ENCODE measurements around the gene LDHAL6B.

Gene LDHAL6B

GRCh38 chr15:59221511-59222505 is 15.2 kb downstream of the LDHAL6B start:
- H3K27ac Mint-ChIP-seq, result no peak overlapping the region
- H3K27me3 Mint-ChIP-seq, result peaks cover 1% of the 10 kb centered on the region
- H3K9me3 Mint-ChIP-seq (ENCODE audit: low read depth), result no peaks in the 10 kb centered on the region
- no peaks in the 10 kb centered on the region for H3K36me3 Mint-ChIP-seq
- H3K4me3 Mint-ChIP-seq, result no peak overlapping the region
- H3K4me1 Mint-ChIP-seq (ENCODE audit: low read depth), result no peaks in the 10 kb centered on the region

- no peaks in the 10 kb centered on the region for H3K36me3 Mint-ChIP-seq
- H3K27ac Mint-ChIP-seq, result no peak overlapping the region
- peaks cover 1% of the 10 kb centered on the region for H3K4me1 Mint-ChIP-seq (ENCODE audit: low read depth)
Observed at GRCh38 chr15:59222906-59223550, 16.4 kb downstream of the LDHAL6B start.

GRCh38 chr15:59223736-59224135 is 17.1 kb downstream of the LDHAL6B start:
- H3K9me3 Mint-ChIP-seq (ENCODE audit: low read depth), result no peaks in the 10 kb centered on the region
- no peaks in the 10 kb centered on the region for H3K36me3 Mint-ChIP-seq

More at GRCh38 chr15:59222906-59223550, 16.4 kb downstream of the LDHAL6B start:
- Mint-ChIP-seq H3K9me3 (ENCODE audit: low read depth) (no peaks in the 10 kb centered on the region), H3K27me3 (peaks cover 1% of the 10 kb centered on the region), H3K4me3 (no peak overlapping the region)

GRCh38 chr15:59224474-59224873 is 17.8 kb downstream of the LDHAL6B start:
- Mint-ChIP-seq H3K27ac (no peak overlapping the region), H3K4me1 (ENCODE audit: low read depth) (peaks cover 1% of the 10 kb centered on the region), H3K27me3 (peaks cover 1% of the 10 kb centered on the region), H3K36me3 (no peaks in the 10 kb centered on the region), H3K4me3 (no peak overlapping the region), H3K9me3 (ENCODE audit: low read depth) (no peaks in the 10 kb centered on the region)

More at GRCh38 chr15:59223736-59224135, 17.1 kb downstream of the LDHAL6B start:
- no peak overlapping the region for H3K4me3 Mint-ChIP-seq
- H3K27ac Mint-ChIP-seq, result no peak overlapping the region
- peaks cover 1% of the 10 kb centered on the region for H3K27me3 Mint-ChIP-seq
- H3K4me1 Mint-ChIP-seq (ENCODE audit: low read depth), result peaks cover 1% of the 10 kb centered on the region

GRCh38 chr15:59227021-59227420 is 20.4 kb downstream of the LDHAL6B start:
- no peak overlapping the region for H3K27ac Mint-ChIP-seq
- no peaks in the 10 kb centered on the region for H3K9me3 Mint-ChIP-seq (ENCODE audit: low read depth)
- H3K4me1 Mint-ChIP-seq (ENCODE audit: low read depth), result peaks cover 1% of the 10 kb centered on the region
- H3K27me3 Mint-ChIP-seq, result peaks cover 1% of the 10 kb centered on the region
- H3K36me3 Mint-ChIP-seq, result no peaks in the 10 kb centered on the region
- no peak overlapping the region for H3K4me3 Mint-ChIP-seq

GRCh38 chr15:59229015-59229414 is 22.4 kb downstream of the LDHAL6B start:
- peaks cover 1% of the 10 kb centered on the region for H3K4me1 Mint-ChIP-seq (ENCODE audit: low read depth)
- peaks cover under 1% of the 10 kb centered on the region for H3K27me3 Mint-ChIP-seq
- no peak overlapping the region for H3K27ac Mint-ChIP-seq
- H3K9me3 Mint-ChIP-seq (ENCODE audit: low read depth), result no peaks in the 10 kb centered on the region
- no peaks in the 10 kb centered on the region for H3K36me3 Mint-ChIP-seq
- no peak overlapping the region for H3K4me3 Mint-ChIP-seq

- Mint-ChIP-seq H3K4me1 (ENCODE audit: low read depth) (peaks cover 1% of the 10 kb centered on the region), H3K36me3 (no peaks in the 10 kb centered on the region), H3K9me3 (ENCODE audit: low read depth) (no peaks in the 10 kb centered on the region), H3K4me3 (no peak overlapping the region), H3K27me3 (no peaks in the 10 kb centered on the region), H3K27ac (no peak overlapping the region)
Observed at GRCh38 chr15:59229453-59229852, 22.8 kb downstream of the LDHAL6B start.

- no peak overlapping the region for H3K27ac Mint-ChIP-seq
- no peaks in the 10 kb centered on the region for H3K36me3 Mint-ChIP-seq
Observed at GRCh38 chr15:59230531-59231055, 23.9 kb downstream of the LDHAL6B start.

GRCh38 chr15:59232476-59232875 is 25.8 kb downstream of the LDHAL6B start:
- Mint-ChIP-seq H3K4me3 (no peak overlapping the region), H3K27ac (no peak overlapping the region), H3K9me3 (ENCODE audit: low read depth) (no peaks in the 10 kb centered on the region), H3K36me3 (peaks cover 2% of the 10 kb centered on the region), H3K27me3 (peaks cover 4% of the 10 kb centered on the region), H3K4me1 (ENCODE audit: low read depth) (no peaks in the 10 kb centered on the region)

More at GRCh38 chr15:59230531-59231055, 23.9 kb downstream of the LDHAL6B start:
- Mint-ChIP-seq H3K4me3 (no peak overlapping the region), H3K4me1 (ENCODE audit: low read depth) (peaks cover 1% of the 10 kb centered on the region), H3K9me3 (ENCODE audit: low read depth) (no peaks in the 10 kb centered on the region), H3K27me3 (no peaks in the 10 kb centered on the region)

GRCh38 chr15:59236394-59236793 is 29.8 kb downstream of the LDHAL6B start:
- Mint-ChIP-seq H3K4me1 (ENCODE audit: low read depth) (no peaks in the 10 kb centered on the region), H3K27me3 (peaks cover 4% of the 10 kb centered on the region), H3K36me3 (peaks cover 2% of the 10 kb centered on the region), H3K9me3 (ENCODE audit: low read depth) (no peaks in the 10 kb centered on the region), H3K4me3 (no peak overlapping the region), H3K27ac (no peak overlapping the region)

GRCh38 chr15:59237119-59237855 is 30.6 kb downstream of the LDHAL6B start:
- H3K27me3 Mint-ChIP-seq, result peaks cover 4% of the 10 kb centered on the region
- H3K9me3 Mint-ChIP-seq (ENCODE audit: low read depth), result no peaks in the 10 kb centered on the region
- peaks cover 2% of the 10 kb centered on the region for H3K36me3 Mint-ChIP-seq
- H3K4me3 Mint-ChIP-seq, result no peak overlapping the region
- H3K4me1 Mint-ChIP-seq (ENCODE audit: low read depth), result no peaks in the 10 kb centered on the region
- H3K27ac Mint-ChIP-seq, result no peak overlapping the region

- Mint-ChIP-seq H3K4me3 (no peak overlapping the region), H3K9me3 (ENCODE audit: low read depth) (no peaks in the 10 kb centered on the region), H3K4me1 (ENCODE audit: low read depth) (no peaks in the 10 kb centered on the region), H3K27me3 (peaks cover 4% of the 10 kb centered on the region), H3K36me3 (peaks cover 2% of the 10 kb centered on the region), H3K27ac (no peak overlapping the region)
Observed at GRCh38 chr15:59237924-59238331, 31.3 kb downstream of the LDHAL6B start.

GRCh38 chr15:59240036-59240435 is 33.4 kb downstream of the LDHAL6B start:
- Mint-ChIP-seq H3K27me3 (peaks cover 4% of the 10 kb centered on the region), H3K36me3 (peaks cover 2% of the 10 kb centered on the region), H3K4me1 (ENCODE audit: low read depth) (no peaks in the 10 kb centered on the region), H3K4me3 (no peak overlapping the region), H3K27ac (no peak overlapping the region), H3K9me3 (ENCODE audit: low read depth) (no peaks in the 10 kb centered on the region)

GRCh38 chr15:59242649-59243048 is 36.0 kb downstream of the LDHAL6B start:
- H3K36me3 Mint-ChIP-seq, result no peaks in the 10 kb centered on the region

More at GRCh38 chr15:59242649-59243048, 36.0 kb downstream of the LDHAL6B start:
- no peaks in the 10 kb centered on the region for H3K27me3 Mint-ChIP-seq
- no peaks in the 10 kb centered on the region for H3K4me1 Mint-ChIP-seq (ENCODE audit: low read depth)
- no peak overlapping the region for H3K27ac Mint-ChIP-seq
- H3K9me3 Mint-ChIP-seq (ENCODE audit: low read depth), result no peaks in the 10 kb centered on the region
- H3K4me3 Mint-ChIP-seq, result no peak overlapping the region
